GM12801 (cell line): ENCODE results near the gene SCAP.

Source experiments
- TF ChIP-seq, protein P1 (sequence below): IDR thresholded peaks from one replicate; pipeline ENCODE4 v1.5.1; 2011; ENCODE audit warnings: control low read depth; ENCODE audit not compliant: insufficient read length; ENCODE audit errors: extremely low read depth

The SCAP gene

DNA sequence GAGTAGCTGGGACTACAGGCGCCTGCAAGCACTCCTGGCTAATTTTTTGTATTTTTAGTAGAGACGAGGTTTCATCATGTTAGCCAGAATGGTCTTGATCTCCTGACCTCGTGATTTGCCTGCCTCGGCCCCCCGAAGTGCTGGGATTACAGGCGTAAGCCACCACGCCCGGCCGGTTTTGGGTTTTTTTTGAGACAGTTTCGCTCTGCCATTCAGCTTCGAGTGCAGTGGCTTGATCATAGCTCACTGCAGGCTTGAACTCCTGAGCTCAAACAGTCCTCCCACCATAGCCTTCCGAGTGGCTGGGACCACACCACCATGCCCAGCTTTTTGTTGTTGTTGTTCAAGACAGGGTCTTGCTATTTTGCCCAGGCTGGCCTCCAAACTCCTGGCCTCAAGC, 16.0 kb upstream of the SCAP start:
- TF ChIP-seq, protein P1, sequence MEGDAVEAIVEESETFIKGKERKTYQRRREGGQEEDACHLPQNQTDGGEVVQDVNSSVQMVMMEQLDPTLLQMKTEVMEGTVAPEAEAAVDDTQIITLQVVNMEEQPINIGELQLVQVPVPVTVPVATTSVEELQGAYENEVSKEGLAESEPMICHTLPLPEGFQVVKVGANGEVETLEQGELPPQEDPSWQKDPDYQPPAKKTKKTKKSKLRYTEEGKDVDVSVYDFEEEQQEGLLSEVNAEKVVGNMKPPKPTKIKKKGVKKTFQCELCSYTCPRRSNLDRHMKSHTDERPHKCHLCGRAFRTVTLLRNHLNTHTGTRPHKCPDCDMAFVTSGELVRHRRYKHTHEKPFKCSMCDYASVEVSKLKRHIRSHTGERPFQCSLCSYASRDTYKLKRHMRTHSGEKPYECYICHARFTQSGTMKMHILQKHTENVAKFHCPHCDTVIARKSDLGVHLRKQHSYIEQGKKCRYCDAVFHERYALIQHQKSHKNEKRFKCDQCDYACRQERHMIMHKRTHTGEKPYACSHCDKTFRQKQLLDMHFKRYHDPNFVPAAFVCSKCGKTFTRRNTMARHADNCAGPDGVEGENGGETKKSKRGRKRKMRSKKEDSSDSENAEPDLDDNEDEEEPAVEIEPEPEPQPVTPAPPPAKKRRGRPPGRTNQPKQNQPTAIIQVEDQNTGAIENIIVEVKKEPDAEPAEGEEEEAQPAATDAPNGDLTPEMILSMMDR = no peak

DNA sequence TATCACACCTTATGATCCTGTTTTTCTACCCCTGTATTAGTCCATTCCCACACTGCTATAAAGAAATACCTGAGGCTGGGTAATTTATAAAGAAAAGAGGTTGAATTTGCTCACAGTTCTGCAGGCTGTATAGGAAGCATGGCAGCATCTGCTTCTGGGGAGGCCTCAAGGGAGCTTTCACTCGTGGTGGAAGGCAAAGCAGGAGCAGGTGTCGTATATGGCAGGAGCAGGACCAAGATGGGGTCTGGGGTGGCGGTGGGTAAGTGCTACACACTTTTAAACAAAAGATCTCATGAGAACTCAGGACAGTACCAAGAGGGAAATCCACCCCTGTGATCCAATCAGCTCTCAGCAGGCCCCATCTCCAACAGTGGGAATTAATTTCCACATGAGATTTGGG, 15.4 kb upstream of the SCAP start:
- TF ChIP-seq, protein P1 = no peak

DNA sequence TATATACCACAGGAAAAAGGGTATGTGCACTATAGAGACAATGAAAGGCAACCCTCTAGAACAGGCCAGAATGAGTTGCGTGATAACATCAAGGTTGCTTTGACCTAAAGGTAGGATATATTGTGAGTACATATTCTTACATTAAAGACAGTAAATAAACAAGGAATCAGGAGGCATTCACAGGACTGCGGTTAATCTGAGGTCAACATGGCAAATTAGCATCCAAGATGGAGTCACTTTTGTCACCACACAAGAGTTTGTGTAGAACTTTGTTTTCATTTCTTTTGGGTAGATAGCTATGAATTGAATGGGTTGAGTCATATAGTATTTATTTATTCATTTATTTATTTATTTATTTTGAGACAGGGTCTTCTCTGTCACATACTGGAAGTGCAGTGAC, 11.5 kb upstream of the SCAP start:
- TF ChIP-seq, protein P1 = no peak

DNA sequence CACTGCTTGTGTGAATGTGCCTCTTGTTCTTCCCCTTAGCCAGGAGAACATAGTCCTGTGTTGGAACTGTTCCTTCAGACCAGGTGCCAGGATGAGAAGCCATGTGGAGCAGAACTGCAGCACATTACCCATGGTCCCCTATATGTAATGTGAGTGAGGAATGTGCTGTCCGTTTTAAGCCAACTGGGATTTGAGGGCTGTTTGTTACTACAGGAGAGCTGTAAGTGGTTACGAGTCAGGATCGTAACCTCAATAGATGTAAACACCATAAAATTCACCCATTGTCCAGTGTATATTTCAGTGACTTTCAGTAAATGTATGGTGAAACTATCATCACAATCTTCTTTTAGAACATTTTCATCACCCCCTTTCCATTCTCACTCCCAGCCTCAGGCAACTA, 10.1 kb upstream of the SCAP start:
- TF ChIP-seq, protein P1 = no peak

DNA sequence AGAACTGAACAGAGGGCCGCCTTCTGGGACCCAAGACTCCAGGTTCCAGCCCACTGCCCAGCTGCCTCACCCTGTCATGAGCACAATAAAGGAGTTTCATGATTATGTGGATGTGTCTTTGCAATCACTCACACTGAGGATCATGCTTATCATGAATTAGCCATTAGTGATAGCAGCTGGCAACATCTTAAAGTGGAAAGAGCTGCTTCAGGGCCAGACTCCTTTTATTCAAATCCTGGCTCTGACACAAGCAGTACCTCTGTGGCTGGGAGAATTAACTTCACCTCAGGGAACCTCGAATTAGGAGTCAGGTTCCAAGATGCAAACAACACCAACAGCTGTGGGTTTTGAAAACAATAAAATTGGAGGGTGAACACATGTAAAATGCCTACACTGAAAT, 6.6 kb upstream of the SCAP start:
- TF ChIP-seq, protein P1 = no peak

DNA sequence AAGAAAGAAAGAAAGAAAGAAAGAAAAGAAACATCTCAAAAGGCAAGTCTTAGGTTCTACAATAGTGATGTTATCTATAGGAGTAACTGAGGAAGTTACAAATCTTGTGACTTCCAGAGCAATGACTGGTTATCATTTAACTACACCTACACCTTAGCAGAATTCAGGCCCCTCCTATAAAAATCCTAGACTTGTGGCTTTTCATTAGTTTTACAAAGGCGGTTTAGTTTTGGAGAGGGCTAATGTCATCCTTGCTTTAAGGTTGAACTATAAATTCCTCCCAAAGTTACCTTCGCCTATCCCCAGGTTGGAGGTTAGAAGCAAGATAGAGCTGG, 4.1 kb upstream of the SCAP start:
- TF ChIP-seq, protein P1 = no peak

DNA sequence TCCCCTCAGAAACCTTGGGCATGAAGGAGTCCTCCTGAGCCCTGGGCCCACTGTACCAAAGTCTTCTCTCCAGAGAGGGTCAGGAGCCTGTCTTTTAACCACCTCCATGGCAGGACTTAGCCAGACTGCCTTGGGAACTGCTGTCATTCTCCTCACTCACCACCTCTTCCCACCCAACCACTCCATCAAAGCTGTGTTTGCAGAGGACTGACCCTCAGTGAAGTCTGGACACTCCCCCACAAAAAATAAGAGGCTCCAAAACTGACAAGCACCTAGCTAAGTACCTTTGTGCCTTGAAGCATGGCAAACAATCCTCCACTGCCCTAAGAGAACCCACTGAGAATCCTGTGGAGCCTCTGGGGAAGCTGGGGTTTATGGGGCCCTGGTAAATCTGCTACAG, 2.3 kb upstream of the SCAP start:
- TF ChIP-seq, protein P1 = no peak

DNA sequence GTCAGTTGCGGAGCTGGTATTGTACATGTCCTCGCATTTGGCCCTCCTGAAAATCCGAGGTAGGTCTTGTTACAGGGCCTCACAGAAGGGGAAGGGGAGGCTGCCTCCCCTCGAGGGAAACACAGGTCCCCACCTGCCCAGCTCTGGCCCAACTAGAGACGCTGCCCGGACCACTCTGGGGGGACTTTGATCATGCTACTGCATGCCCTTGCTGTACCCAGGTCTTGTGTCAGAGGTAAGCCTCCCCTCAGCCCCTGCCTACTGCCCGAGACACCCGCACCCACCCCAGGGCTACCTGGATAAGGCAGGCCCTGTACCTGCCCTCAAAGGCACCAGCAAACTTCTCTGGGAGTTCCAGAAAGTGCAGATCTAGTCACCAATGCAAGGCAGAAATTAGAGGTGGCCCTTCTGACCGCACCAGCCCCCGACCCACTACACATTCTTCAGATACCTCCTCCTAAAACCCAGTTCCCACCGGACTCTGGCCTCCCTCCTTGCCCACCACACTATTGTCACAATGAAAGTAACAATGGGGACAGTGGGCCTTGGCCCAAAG, 981 bp upstream of the SCAP start:
- TF ChIP-seq, protein P1 = no peak
